ENCODE measurements around the gene KLF4. TPM values are rescaled to one million over a fixed set of nuclear protein-coding genes. Genes with fewer than 3 reads are reported as not detected.

KLF4 gene
- total and polyA plus RNA-seq, 10 donors: 10.4 to 177 (median 66.4) TPM

GRCh38 chr9:107447081-107447480, 42.5 kb downstream of the KLF4 start:
- DNase-seq: no peak
- no peaks in the 10 kb centered on the region for H3K9me3 ChIP-seq
- no peak overlapping the region for H3K27ac ChIP-seq
- intact Hi-C loops (cut with DNase I; ENCODE audit: low total_unique reads): no loop called here
- WGBS, 5 donors: 80 to 88% (median 81%) methylated on average over 4 of the region's 4 CpGs
- no peak overlapping the region for H3K4me3 ChIP-seq
- no peak for TF ChIP-seq POLR2A (IDR thresholded peaks at IDR 0.05)
- TF ChIP-seq POLR2AphosphoS5 (IDR thresholded peaks at IDR 0.05): no peak
- TF ChIP-seq CTCF (IDR thresholded peaks at IDR 0.05 in 8 of 11, conservative IDR thresholded peaks at IDR 0.05 in 3 of 11): no peak
- H3K4me1 ChIP-seq: no peaks in the 10 kb centered on the region
- no peaks in the 10 kb centered on the region for H3K36me3 ChIP-seq
- no peaks in the 10 kb centered on the region for H3K27me3 ChIP-seq (replicated peaks in 1 of 7)

- Histone ChIP-seq H3K27ac (no peak overlapping the region), H3K27me3 (replicated peaks in 1 of 7) (no peaks in the 10 kb centered on the region), H3K9me3 (no peaks in the 10 kb centered on the region), H3K4me1 (no peaks in the 10 kb centered on the region), H3K4me3 (no peak overlapping the region), H3K36me3 (no peaks in the 10 kb centered on the region)
- 84 to 95% (median 94%) methylated on average over 12 of the region's 12 CpGs for WGBS, 5 donors
- no peak for TF ChIP-seq CTCF (IDR thresholded peaks at IDR 0.05 in 8 of 11, conservative IDR thresholded peaks at IDR 0.05 in 3 of 11)
- TF ChIP-seq POLR2A (IDR thresholded peaks at IDR 0.05): no peak
- no peak for TF ChIP-seq POLR2AphosphoS5 (IDR thresholded peaks at IDR 0.05)
- DNase-seq: no peak
- intact Hi-C loops (cut with DNase I; ENCODE audit: low total_unique reads): no loop called here
Measured at GRCh38 chr9:107446491-107446890, 43.1 kb downstream of the KLF4 start.

GRCh38 chr9:107443786-107444185, 45.8 kb downstream of the KLF4 start:
- 55 to 88% (median 73%) methylated on average over 1 of the region's 1 CpG for WGBS, 5 donors

GRCh38 chr9:107439991-107440456, 49.5 kb downstream of the KLF4 start:
- TF ChIP-seq POLR2A (IDR thresholded peaks at IDR 0.05) (no peak), POLR2AphosphoS5 (IDR thresholded peaks at IDR 0.05) (no peak), CTCF (IDR thresholded peaks at IDR 0.05 in 8 of 11, conservative IDR thresholded peaks at IDR 0.05 in 3 of 11) (no peak)
- Histone ChIP-seq H3K27me3 (replicated peaks in 1 of 7) (no peaks in the 10 kb centered on the region), H3K9me3 (no peaks in the 10 kb centered on the region), H3K4me3 (no peak overlapping the region), H3K36me3 (no peaks in the 10 kb centered on the region), H3K4me1 (no peaks in the 10 kb centered on the region), H3K27ac (no peak overlapping the region)
- intact Hi-C loops (cut with DNase I; ENCODE audit: low total_unique reads): no loop called here
- 50 to 80% (median 60%) methylated on average over 3 of the region's 3 CpGs for WGBS, 5 donors
- no peak for DNase-seq

More at GRCh38 chr9:107443786-107444185, 45.8 kb downstream of the KLF4 start:
- H3K4me3 ChIP-seq: no peak overlapping the region
- intact Hi-C loops (cut with DNase I; ENCODE audit: low total_unique reads): no loop called here
- no peak for TF ChIP-seq POLR2A (IDR thresholded peaks at IDR 0.05)
- no peak for TF ChIP-seq CTCF (IDR thresholded peaks at IDR 0.05 in 8 of 11, conservative IDR thresholded peaks at IDR 0.05 in 3 of 11)
- no peak for TF ChIP-seq POLR2AphosphoS5 (IDR thresholded peaks at IDR 0.05)
- no peaks in the 10 kb centered on the region for H3K9me3 ChIP-seq
- H3K27me3 ChIP-seq (replicated peaks in 1 of 7): no peaks in the 10 kb centered on the region
- H3K27ac ChIP-seq: no peak overlapping the region
- DNase-seq: no peak
- H3K36me3 ChIP-seq: no peaks in the 10 kb centered on the region
- H3K4me1 ChIP-seq: no peaks in the 10 kb centered on the region
